HG02884 (cell line): ENCODE data around the gene USHBP1.

Experiments used
- ATAC-seq: cut with Tn5 transposase; IDR thresholded peaks from one replicate; pipeline ENCODE4 v1.9.1; 2021; ENCODE audit warnings: mild to moderate bottlenecking, moderate library complexity; ENCODE audit not compliant: unreplicated experiment

Gene USHBP1

DNA sequence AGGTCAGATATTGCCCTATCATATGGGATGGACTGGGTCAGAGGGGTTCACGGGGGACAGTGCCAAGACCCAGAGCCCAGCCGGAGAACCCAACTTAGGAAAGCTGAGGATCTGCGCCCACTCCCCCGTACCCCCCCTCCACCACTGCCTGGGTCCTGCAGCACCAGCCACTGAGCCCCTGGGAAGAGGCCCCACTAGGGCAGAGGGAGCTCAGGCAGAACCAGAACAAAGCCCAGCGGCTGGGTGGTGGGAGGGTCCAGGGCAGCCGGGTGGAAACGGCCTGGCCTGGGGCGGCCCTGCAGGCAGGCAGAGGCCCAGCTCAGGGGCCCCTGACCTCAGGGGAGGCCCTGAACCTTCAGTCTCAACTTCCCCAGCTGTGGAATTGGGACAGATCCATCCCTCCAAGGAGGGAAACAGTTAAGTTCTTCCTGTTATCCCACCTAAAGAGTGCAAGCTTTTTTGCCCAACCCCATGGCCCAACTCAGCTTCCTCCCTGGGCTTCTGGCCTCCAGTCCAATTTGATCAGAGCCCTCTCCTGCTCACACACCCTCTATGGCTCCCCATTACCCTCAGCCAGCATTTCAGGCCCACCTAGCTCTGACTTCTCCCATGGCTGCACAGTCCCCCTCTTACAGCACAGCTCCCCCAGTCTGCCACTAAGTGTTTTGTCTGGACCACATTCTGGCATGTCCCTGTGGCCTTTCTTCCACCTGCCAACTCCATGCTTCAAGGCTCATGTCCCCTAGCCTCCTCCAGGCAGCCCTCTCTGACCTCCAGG, 21.9 kb downstream of the USHBP1 start:
- no peak for ATAC-seq

- no peak for ATAC-seq
Observed at GRCh38 chr19:17240826-17241399, 23.6 kb downstream of the USHBP1 start.

DNA sequence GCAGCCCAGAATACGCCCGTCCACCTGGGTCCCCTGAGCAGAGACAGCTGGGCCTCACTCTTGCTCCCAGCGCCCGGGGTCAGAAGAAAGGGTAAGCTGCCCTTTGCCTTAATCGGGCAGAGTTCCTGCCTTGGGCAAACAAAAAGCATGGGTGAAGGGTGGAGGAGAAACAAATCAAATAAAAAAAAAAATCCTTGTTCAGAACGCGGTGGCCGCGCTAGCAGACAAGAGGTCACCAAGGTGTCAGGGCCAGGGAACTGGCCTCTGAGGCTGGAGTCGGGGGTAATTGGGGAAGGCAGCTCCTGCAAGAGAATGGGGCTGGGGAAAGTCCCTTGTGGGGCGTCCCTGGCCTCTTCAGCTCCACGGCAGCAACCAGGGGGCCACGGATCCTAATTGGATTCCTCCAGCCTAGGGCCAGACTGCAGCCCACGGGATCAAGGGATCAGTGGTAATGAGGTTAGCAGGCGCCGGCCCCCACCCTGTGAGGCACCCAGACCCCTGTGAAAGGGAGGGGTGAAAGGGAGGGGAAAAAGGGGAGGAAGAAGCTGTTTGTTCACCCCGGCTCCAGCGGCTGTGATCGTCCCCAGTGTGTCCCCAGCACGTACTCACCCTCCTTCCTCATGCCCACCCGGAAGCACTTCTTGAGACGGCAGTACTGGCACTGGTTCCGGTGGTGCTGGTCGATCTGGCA, 24.3 kb downstream of the USHBP1 start:
- ATAC-seq = no peak

DNA sequence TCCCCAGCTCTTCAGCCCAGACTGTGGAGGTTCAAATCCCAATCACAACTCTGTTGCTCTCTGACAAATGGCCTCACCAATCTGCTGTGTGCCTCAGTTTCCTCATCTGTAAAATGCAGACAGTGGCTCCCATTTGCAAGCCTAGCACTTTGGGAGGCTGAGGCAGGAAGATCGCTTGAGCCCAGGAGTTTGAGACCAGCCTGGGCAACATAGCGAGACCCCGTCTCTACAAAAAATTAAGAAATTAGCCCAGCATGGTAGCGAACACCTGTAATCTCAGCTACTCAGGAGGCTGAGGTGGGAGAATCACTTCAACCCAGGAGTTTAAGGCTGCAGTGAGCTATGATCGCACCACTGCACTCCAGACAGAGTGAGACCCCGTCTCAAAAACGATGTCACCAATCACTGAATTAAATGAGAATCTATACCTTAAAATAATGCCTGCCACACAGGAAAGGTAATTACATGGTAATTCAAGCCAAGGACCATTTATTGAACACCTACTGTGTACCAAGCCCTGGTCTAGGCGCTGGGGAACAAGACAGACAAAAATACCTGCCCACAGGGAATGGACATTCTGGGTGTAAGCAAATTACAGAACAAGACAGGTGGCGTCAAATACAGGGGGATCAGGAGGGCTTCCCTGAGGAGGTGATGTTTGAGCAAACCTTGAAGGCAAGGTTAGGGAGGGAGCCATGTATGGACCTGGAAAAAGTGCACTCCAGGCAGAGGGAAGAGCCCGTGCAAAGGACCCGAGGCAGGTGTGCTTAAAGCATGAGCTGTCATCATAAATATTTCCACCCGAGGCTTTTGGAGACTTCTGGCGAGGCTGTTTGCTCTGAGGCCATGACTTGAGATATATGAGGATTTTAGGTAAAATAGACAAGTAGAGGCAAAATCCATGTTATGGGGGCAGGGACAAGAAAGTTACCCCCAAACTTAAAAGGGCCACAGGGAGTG, 26.5 kb downstream of the USHBP1 start:
- no peak for ATAC-seq

DNA sequence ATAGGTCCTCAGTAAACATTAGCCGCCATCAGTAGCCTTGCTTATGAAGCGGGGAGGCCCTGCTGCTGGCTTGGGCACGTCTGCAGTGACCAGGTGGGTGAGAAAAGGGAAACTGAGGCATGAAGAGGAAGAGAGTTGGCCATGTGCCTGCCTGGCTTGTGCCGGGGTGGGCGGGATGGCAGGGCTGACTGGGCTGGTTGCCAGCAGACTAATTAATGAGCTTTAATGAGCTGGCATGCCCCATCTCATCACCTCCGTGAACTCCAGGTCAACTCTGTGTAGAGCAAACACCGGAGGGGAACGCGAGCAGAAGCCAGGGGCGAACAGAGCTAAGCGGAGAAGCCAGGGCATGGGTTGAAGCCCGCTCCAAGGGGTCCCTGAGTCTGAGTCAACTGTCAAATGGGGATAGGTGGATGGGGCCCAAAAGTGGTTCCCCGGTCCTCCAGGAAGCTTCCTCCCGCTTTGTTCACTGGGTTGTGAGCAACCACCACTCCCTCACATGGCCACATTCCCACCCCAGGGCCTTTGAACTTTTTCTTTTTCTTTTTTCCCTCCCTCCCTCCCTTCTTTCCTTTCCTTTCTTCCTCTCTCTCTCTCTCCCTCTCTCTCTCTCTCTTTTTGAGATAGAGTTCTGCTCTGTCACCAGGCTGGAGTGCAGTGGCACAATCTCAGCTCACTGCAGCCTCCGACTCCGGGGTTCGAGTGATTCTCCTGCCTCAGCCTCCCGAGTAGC, 27.6 kb downstream of the USHBP1 start:
- ATAC-seq = no peak

DNA sequence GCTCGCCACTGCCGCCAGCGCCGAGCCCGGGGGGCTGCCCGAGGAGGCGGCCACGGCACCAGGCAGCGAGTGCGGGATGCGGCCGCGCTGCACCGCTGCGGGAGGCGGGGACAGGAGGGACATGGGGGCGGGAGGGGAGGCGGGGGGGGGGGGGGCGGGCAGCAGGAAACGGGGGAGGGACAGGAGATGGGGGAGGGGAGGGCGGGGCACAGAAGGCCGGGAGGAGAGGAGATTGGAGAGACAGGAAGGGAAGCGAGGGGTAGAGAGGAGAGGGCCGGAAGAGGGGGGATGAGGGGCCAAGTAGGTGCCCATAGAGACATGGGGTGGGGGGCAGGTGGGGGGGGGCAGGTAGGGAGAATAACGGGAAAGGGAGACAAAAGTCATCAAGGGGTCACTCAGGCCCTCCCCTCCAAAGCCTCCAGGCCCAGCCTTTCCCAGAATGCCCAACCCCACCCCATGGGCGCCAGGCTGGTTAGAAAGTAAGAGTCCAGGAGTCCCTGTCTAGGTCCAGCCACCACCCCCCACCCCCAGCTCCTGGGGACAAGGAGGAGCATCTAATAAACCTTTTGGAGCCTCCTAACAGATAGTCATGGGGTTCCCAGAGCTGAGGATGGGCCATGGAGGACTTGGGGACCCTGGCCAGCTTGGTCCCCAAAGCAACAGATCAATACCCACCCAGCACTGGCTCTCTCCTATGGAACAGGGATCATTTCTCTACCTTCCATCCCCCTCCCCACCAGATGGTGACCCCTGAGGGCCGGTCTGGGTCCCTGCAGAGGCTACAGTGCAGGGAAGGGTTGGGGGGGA, 28.4 kb downstream of the USHBP1 start:
- ATAC-seq = no peak

DNA sequence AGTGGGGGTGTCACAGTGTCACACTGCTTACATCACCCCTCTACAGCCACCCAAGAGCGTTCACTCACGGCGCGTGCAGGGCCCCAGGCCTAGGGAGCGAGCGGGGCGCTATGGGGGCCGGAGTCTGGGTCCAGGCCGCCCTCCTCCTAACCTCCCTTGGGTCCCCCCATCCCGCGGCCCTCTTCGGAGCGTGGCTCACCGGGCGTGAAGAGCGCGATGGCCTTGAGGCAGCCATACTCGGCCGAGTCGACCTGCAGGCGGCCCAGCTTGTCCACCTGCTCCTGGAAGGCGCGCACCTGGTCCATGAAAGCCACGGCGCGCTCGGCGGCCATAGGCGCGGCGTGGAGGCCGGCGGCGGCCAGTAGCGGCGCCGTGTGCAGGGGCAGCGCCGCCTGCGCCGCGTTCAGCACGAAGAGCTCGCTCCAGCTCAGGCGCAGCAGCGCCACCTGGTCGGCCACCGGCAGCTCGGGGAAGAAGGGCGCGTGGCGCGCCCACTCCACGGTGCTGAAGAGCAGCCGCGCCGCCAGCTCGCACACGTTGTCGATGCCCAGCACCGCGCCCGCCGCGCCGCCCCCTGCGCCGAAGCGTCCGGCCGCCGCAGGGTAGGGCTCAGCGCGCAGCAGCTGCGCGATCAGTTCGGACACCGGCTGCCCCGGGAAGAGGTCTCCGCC, 29.1 kb downstream of the USHBP1 start:
- no peak for ATAC-seq

GRCh38 chr19:17234911-17235299, 29.6 kb downstream of the USHBP1 start:
- ATAC-seq = no peak

DNA sequence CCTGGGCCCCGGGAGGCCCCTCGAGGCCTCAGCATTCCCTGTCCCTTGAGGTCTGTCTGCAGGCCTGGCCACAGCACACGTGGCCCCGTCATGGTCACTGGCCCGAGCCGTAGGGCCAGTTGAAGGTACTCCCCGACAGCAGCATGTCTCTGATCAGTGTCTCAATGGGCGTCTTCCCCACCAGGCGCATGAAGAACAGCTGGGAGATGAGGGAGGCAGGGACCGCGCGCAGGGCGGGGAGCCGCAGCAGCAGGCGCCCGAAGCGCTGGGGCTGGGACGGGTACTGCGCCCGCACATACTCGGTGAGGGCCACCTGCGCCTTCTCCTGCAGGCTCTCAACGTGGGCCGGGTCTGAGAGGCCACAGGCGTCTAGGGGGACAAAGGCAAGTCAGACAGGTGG, 32.3 kb downstream of the USHBP1 start:
- ATAC-seq = no peak

- ATAC-seq = no peak
Observed at GRCh38 chr19:17229890-17230289, 34.7 kb downstream of the USHBP1 start.

GRCh38 chr19:17227798-17228367, 36.7 kb downstream of the USHBP1 start:
- ATAC-seq = no peak

- ATAC-seq = peak; percentile 81
Observed at GRCh38 chr19:17226002-17226933, 38.3 kb downstream of the USHBP1 start, which contains the start of gene OCEL1. Gene OCEL1 (plus strand): TSS chr19:17226226. CDS start chr19:17226248, 22 bp downstream.

DNA sequence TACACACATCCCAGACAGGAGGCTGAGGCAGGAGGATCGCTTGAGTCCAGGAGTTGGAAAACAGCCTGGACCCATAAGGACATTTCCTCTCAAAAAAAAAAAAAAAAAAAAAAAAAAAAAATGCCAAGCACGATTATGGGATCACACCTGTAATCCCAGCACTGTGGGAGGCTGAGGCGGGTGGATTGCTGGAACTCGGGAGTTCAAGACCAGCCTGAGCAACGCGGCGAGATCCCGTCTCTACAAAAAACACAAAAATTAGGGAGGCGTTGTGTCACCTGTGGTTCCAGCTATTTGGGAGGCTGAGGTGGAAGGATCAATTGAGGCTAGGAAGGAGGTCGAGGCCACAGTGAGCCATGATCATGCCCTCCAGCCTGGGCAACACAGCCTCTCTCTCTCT, 39.5 kb downstream of the USHBP1 start:
- no peak for ATAC-seq

- no peak for ATAC-seq
Observed at GRCh38 chr19:17220207-17220758, 44.3 kb downstream of the USHBP1 start.

DNA sequence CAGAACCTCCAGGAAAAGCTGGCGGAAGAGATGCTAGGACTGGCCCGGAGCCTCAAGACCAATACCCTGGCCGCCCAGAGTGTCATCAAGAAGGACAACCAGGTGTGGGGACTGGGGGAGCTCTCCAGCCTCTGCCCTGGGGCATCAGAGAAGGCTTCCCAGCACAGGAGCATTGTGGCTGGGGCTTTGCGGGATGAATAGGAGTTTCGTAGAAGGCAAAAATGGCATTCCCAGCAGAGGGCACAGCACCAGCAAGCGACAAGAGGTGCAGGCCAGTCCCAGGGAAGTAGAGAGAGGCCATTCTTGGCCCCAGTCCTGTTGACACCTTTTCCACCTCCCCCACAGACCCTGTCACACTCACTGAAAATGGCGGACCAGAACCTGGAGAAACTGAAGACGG, 45.3 kb downstream of the USHBP1 start:
- ATAC-seq = no peak

DNA sequence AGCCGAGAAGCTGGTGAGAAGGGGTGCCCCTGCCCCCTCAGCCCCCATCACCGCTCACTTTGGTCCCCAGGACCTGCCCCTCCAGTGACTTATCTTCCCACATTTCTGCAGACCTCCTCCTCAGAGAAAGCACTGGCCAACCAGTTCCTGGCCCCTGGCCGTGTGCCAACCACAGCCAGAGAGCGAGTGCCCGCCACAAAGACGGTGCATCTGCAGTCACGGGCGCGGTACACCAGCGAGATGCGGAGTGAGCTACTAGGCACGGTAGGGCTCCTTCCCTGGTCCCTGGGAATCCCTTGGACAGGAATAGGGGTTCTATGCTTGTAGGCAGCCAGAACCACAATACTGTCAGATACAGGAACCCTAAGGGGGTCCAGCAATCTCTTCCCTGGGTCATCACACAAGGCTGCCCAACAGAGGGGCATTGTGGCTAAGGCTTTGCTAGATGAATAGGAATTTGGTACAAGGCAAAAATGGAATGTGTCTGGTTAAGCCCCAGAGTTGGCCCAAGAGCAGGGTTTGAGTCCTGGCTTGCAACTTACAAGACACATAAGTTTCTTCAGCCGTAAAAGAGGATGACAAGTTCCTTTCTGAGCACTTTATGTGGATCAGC, 48.4 kb downstream of the USHBP1 start:
- no peak for ATAC-seq
